ENCODE data around the gene TSHZ1. TPM values are rescaled to one million over a fixed set of nuclear protein-coding genes. Genes with fewer than 3 reads are reported as not detected.
A peak's percentile ranks its signal among the peaks of the same experiment; 100 is the strongest.

The TSHZ1 gene
- total RNA-seq, 4 donors from 2014 or later, result 22.3 to 41.7 (median 33.8) TPM

- Histone ChIP-seq H3K4me1 (peaks cover 6 to 84% (median 21%) of the 10 kb centered on the region in 3 donors), H3K36me3 (no peaks in the 10 kb centered on the region), H3K27me3 (no peaks in the 10 kb centered on the region), H3K9me3 (no peaks in the 10 kb centered on the region), H3K27ac (no peak overlapping the region), H3K4me3 (no peak overlapping the region)
- TF ChIP-seq POLR2AphosphoS5 (IDR thresholded peaks at IDR 0.05), result no peak
- TF ChIP-seq POLR2A (IDR thresholded peaks at IDR 0.05), result no peak
- no peak for ATAC-seq
- WGBS, 2 donors (ENCODE audit: low coverage in 1 of 2), result 87 to 95% methylated on average over 4 to 8 of the region's 9 CpGs
These were observed 18.4 kb downstream of the TSHZ1 start for GRCh38 chr18:75228967-75229366.

DNA sequence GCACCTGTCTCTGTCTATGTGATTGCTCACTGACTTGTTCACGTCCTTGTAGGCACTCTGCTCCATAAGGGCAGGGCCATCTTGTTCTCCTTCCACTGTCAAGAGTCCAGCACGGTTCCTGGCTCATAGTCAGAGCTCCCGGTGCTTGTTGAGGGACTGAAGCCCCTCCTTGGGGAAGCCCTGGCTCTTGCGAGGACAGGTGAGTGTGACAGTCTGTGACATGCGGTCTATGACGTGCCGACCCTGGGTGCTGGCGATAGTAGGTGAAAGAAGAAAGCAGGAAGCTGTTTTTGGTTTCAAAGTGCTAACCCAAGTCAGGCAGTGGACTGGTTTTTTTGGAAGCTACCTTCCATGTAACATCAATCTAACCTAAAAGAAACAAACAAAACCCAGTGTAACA lies 18.8 kb downstream of the TSHZ1 start:
- H3K27me3 ChIP-seq, result no peaks in the 10 kb centered on the region
- no peak overlapping the region for H3K4me3 ChIP-seq
- peaks cover under 1 to 80% (median 21%) of the 10 kb centered on the region in 3 donors for H3K4me1 ChIP-seq
- no peak for TF ChIP-seq EP300 (IDR thresholded peaks at IDR 0.05)
- TF ChIP-seq POLR2AphosphoS5 (IDR thresholded peaks at IDR 0.05), result no peak
- no peak for TF ChIP-seq CTCF (IDR thresholded peaks at IDR 0.05)
- ATAC-seq, result no peak
- WGBS, 2 donors (ENCODE audit: low coverage in 1 of 2), result no CpG with 5 or more reads among the region's 8 CpGs
- H3K9me3 ChIP-seq, result no peaks in the 10 kb centered on the region
- H3K36me3 ChIP-seq, result no peaks in the 10 kb centered on the region
- no peak overlapping the region for H3K27ac ChIP-seq

GRCh38 chr18:75230163-75231052 lies 19.8 kb downstream of the TSHZ1 start:
- ATAC-seq, result no peak

GRCh38 chr18:75231053-75231406 lies 20.4 kb downstream of the TSHZ1 start:
- WGBS, 2 donors (ENCODE audit: low coverage in 1 of 2), result 90% methylated on average over 2 of the region's 5 CpGs; no CpG with 5 or more reads in 1 of the 2 donors

More at GRCh38 chr18:75230163-75231052, 19.8 kb downstream of the TSHZ1 start:
- no peak for TF ChIP-seq POLR2A (IDR thresholded peaks at IDR 0.05)
- no peak for TF ChIP-seq POLR2AphosphoS5 (IDR thresholded peaks at IDR 0.05)
- TF ChIP-seq EP300 (IDR thresholded peaks at IDR 0.05), result no peak
- TF ChIP-seq CTCF (IDR thresholded peaks at IDR 0.05), result no peak
- Histone ChIP-seq H3K9me3 (no peaks in the 10 kb centered on the region), H3K4me1 (peaks cover 0 to 71% (median 21%) of the 10 kb centered on the region in 3 donors), H3K4me3 (no peak overlapping the region), H3K36me3 (no peaks in the 10 kb centered on the region), H3K27ac (peak overlapping the region in 3 of 4 donors; percentile 18 to 46 (median 31)), H3K27me3 (no peaks in the 10 kb centered on the region)
- WGBS, 2 donors (ENCODE audit: low coverage in 1 of 2), result 59 to 82% methylated on average over 3 to 17 of the region's 17 CpGs

DNA sequence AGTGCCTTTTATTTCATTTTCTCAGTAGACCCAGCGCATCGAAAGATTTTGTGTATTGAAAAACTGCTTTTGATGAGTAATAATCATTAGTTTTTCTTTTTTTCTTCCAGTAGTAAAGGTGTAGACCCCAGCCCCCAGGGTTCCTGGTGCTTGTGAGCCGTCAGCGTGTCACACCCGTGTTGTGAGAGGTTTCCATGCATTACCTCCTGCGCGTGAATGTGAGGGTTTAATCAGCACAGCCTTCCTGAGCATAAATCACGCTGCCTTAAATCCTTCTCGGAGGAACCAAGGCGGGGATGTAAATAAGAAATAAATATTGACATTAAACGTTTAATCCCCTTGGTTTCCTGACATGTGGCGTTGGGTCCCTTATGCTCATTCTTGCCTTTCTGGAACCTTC lies 24.3 kb downstream of the TSHZ1 start:
- 90 to 94% methylated on average over 5 to 12 of the region's 12 CpGs for WGBS, 2 donors (ENCODE audit: low coverage in 1 of 2)
- Histone ChIP-seq H3K36me3 (peaks cover 0 to 6% of the 10 kb centered on the region in 2 donors), H3K27ac (no peak overlapping the region), H3K27me3 (no peaks in the 10 kb centered on the region), H3K9me3 (no peaks in the 10 kb centered on the region), H3K4me3 (no peak overlapping the region), H3K4me1 (peaks cover 0 to 46% (median 4%) of the 10 kb centered on the region in 3 donors)
- no peak for ATAC-seq
- TF ChIP-seq POLR2A (IDR thresholded peaks at IDR 0.05) (no peak), POLR2AphosphoS5 (IDR thresholded peaks at IDR 0.05) (no peak), EP300 (IDR thresholded peaks at IDR 0.05) (no peak), CTCF (IDR thresholded peaks at IDR 0.05) (no peak)

More at GRCh38 chr18:75231053-75231406, 20.4 kb downstream of the TSHZ1 start:
- no peak for ATAC-seq
- TF ChIP-seq EP300 (IDR thresholded peaks at IDR 0.05) (no peak), CTCF (IDR thresholded peaks at IDR 0.05) (no peak), POLR2AphosphoS5 (IDR thresholded peaks at IDR 0.05) (no peak), POLR2A (IDR thresholded peaks at IDR 0.05) (no peak)
- no peaks in the 10 kb centered on the region for H3K9me3 ChIP-seq
- H3K4me3 ChIP-seq, result no peak overlapping the region
- H3K36me3 ChIP-seq, result peaks cover 0 to 4% of the 10 kb centered on the region in 2 donors
- H3K27me3 ChIP-seq, result no peaks in the 10 kb centered on the region
- H3K27ac ChIP-seq, result peak overlapping the region in 3 of 4 donors; percentile 18 to 46 (median 31)
- H3K4me1 ChIP-seq, result peaks cover 0 to 66% (median 21%) of the 10 kb centered on the region in 3 donors

Measured in gastroesophageal sphincter (tissue), 4 donors.